Panc1 (cell line): Measurements from ENCODE around the gene GRIA3. TPM values are rescaled to one million over a fixed set of nuclear protein-coding genes. Genes with fewer than 3 reads are reported as not detected.

ENCODE experiments used
- ATAC-seq: fragments of 200-7000 bp; cut with Tn5 transposase; 2 replicates; pipeline ENCODE4 v1.9.1; 2020; ENCODE audit warnings: mild to moderate bottlenecking, moderate library complexity
- BruUV-seq: library from RNA; stranded (reverse); fragments of 400-500 nt; replicated peaks from 2 replicates; lab custom pipeline; 2021; lab: Mats Ljungman, UMichigan
- CTCF ChIA-PET: fragments of 300-600 bp; sonication (Branson Sonifier 250); formaldehyde crosslinking; loops from one replicate; lab custom pipeline; 2022; ENCODE audit warnings: antibody characterized with exemption; lab: Charles Lee
- POLR2A ChIA-PET: fragments of 300-600 bp; sonication (Branson Sonifier 250); formaldehyde crosslinking; loops from one replicate; lab custom pipeline; 2022; ENCODE audit warnings: antibody characterized with exemption; lab: Charles Lee
- DNase-seq: peaks from one replicate; pipeline ENCODE4 v3.0.0-alpha.2; 2010; ENCODE audit warnings: low read depth, low spot score
- H3K27ac ChIP-seq: 2 replicates; pipeline ENCODE4 v1.5.1; 2011; ENCODE audit warnings: mild to moderate bottlenecking, low read length, inconsistent platforms
- H3K27me3 ChIP-seq: fragments of 200-500 bp; sonication (Bioruptor generic); 2 replicates; pipeline ENCODE4 v1.6.0; 2014; ENCODE audit warnings: low read length, inconsistent platforms; ENCODE audit not compliant: control insufficient read depth, insufficient read depth
- H3K36me3 ChIP-seq: fragments of 200-500 bp; sonication (Bioruptor generic); 2 replicates; pipeline ENCODE4 v1.5.1; 2014; ENCODE audit warnings: inconsistent platforms, mild to moderate bottlenecking, low read length, moderate library complexity; ENCODE audit not compliant: control insufficient read depth, insufficient read depth
- H3K4me1 ChIP-seq: 2 replicates; pipeline ENCODE4 v1.5.1; 2011; ENCODE audit warnings: inconsistent platforms, mild to moderate bottlenecking, low read length, moderate library complexity; ENCODE audit not compliant: control insufficient read depth, insufficient read depth
- H3K4me3 ChIP-seq, 2 experiments: 2 replicates each; pipeline ENCODE4 v1.5.1; 2011 to 2012; ENCODE audit warnings: low read depth in 2 of 2, low read length in 2 of 2, mild to moderate bottlenecking in 2 of 2, inconsistent platforms in 1 of 2, moderate library complexity in 1 of 2
- H3K9me3 ChIP-seq: fragments of 200-500 bp; sonication (Bioruptor generic); 2 replicates; pipeline ENCODE4 v1.5.1; 2014; ENCODE audit warnings: low read depth, mild to moderate bottlenecking, inconsistent platforms, low read length, moderate library complexity; ENCODE audit not compliant: control insufficient read depth, insufficient read depth
- CTCF ChIP-seq: fragments of 450-650 bp; IDR thresholded peaks from 2 replicates; pipeline ENCODE4 v1.5.1; 2017; ENCODE audit warnings: mild to moderate bottlenecking
- POLR2AphosphoS5 ChIP-seq: IDR thresholded peaks from 2 replicates; pipeline ENCODE4 v1.6.1; 2012; ENCODE audit warnings: mild to moderate bottlenecking, low read depth, low read length, moderate library complexity
- SIN3A ChIP-seq: IDR thresholded peaks from 2 replicates; pipeline ENCODE4 v1.6.1; 2012; ENCODE audit warnings: low read depth, mild to moderate bottlenecking, low read length, moderate library complexity, borderline replicate concordance; ENCODE audit not compliant: insufficient read depth
- TCF7L2 ChIP-seq: IDR thresholded peaks from 2 replicates; pipeline ENCODE4 v1.6.1; 2011; ENCODE audit warnings: mild to moderate bottlenecking, low read depth, low read length, inconsistent platforms
- in situ Hi-C: cut with HindIII; loops from 2 replicates; pipeline ENCODE4 v1.10.0; 2016; ENCODE audit warnings: low sequenced_read_pairs, low pct_unique_long_range_greater_than_20kb
- intact Hi-C: fragments of 100-400 bp; cut with micrococcal nuclease; formaldehyde crosslinking; loops from one replicate; pipeline ENCODE4 v1.10.0; 2022; ENCODE audit not compliant: unreplicated experiment
- total RNA-seq: library from RNA; stranded (reverse); gene quantifications from one replicate; pipeline ENCODE4 v1.2.1, GENCODE V29; 2021; ENCODE audit not compliant: unreplicated experiment
- TF ChIP-seq, protein P1 (sequence below), 2 experiments: IDR thresholded peaks; 2 replicates each; pipeline ENCODE4 v1.6.1; 2011 to 2012; ENCODE audit warnings: low read depth in 2 of 2, control low read depth in 1 of 2, low read length in 1 of 2, mild to moderate bottlenecking in 1 of 2, moderate library complexity in 1 of 2; ENCODE audit not compliant: insufficient read depth in 1 of 2

Gene GRIA3
- total RNA-seq, 1 experiment from 2014 or later, result not detected

- CTCF ChIA-PET, result no interaction called here
- ATAC-seq (no peak), DNase-seq (no peak)
- Histone ChIP-seq H3K36me3 (no peaks in the 10 kb centered on the region), H3K4me3 (no peak overlapping the region), H3K9me3 (no peaks in the 10 kb centered on the region), H3K4me1 (no peaks in the 10 kb centered on the region), H3K27me3 (no peaks in the 10 kb centered on the region; the same call in 1 of the 2 replicates), H3K27ac (no peak overlapping the region)
- in situ Hi-C loops, result no loop called here
- intact Hi-C loops, result no loop called here
- TF ChIP-seq, protein P1, sequence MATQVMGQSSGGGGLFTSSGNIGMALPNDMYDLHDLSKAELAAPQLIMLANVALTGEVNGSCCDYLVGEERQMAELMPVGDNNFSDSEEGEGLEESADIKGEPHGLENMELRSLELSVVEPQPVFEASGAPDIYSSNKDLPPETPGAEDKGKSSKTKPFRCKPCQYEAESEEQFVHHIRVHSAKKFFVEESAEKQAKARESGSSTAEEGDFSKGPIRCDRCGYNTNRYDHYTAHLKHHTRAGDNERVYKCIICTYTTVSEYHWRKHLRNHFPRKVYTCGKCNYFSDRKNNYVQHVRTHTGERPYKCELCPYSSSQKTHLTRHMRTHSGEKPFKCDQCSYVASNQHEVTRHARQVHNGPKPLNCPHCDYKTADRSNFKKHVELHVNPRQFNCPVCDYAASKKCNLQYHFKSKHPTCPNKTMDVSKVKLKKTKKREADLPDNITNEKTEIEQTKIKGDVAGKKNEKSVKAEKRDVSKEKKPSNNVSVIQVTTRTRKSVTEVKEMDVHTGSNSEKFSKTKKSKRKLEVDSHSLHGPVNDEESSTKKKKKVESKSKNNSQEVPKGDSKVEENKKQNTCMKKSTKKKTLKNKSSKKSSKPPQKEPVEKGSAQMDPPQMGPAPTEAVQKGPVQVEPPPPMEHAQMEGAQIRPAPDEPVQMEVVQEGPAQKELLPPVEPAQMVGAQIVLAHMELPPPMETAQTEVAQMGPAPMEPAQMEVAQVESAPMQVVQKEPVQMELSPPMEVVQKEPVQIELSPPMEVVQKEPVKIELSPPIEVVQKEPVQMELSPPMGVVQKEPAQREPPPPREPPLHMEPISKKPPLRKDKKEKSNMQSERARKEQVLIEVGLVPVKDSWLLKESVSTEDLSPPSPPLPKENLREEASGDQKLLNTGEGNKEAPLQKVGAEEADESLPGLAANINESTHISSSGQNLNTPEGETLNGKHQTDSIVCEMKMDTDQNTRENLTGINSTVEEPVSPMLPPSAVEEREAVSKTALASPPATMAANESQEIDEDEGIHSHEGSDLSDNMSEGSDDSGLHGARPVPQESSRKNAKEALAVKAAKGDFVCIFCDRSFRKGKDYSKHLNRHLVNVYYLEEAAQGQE (IDR thresholded peaks at IDR 0.05; ENCODE audit: insufficient read depth in 1 of 2, low read depth in 2 of 2, low read length in 1 of 2), result no peak
- TF ChIP-seq SIN3A (no peak), POLR2AphosphoS5 (no peak), TCF7L2 (no peak), CTCF (no peak)
- BruUV-seq, result no TSS peak
- POLR2A ChIA-PET, result no interaction called here
Observed at GRCh38 chrX:123468481-123468880, 284.4 kb downstream of the GRIA3 start.

- Histone ChIP-seq H3K4me1 (no peaks in the 10 kb centered on the region), H3K27ac (no peak overlapping the region), H3K9me3 (no peaks in the 10 kb centered on the region), H3K27me3 (no peaks in the 10 kb centered on the region; the same call in 1 of the 2 replicates), H3K4me3 (no peak overlapping the region), H3K36me3 (no peaks in the 10 kb centered on the region)
- TF ChIP-seq SIN3A (no peak), TCF7L2 (no peak), CTCF (no peak), POLR2AphosphoS5 (no peak)
- TF ChIP-seq, protein P1 (IDR thresholded peaks at IDR 0.05; ENCODE audit: insufficient read depth in 1 of 2, low read depth in 2 of 2, low read length in 1 of 2), result no peak
- no peak for DNase-seq
- intact Hi-C loops (no loop called here), in situ Hi-C loops (no loop called here)
- ChIA-PET CTCF (no interaction called here), POLR2A (no interaction called here)
- ATAC-seq, result no peak
- BruUV-seq, result no TSS peak
Observed at GRCh38 chrX:123475068-123475724, 291.1 kb downstream of the GRIA3 start.
